WTC11 (cell line): ENCODE measurements around the gene NAT8. TPM values are rescaled to one million over a fixed set of nuclear protein-coding genes. Genes with fewer than 3 reads are reported as not detected.
"Not testable (repeated sequence)": the region's sequence is repeated elsewhere in the genome, so short reads cannot be mapped to it uniquely, and the experiment has no call there.

Experiments used
- ATAC-seq: fragments of 200-7000 bp; cut with Tn5 transposase; 2 replicates; pipeline ENCODE4 v1.10.0; 2021; ENCODE audit warnings: mild to moderate bottlenecking, moderate library complexity
- CTCF ChIA-PET: fragments of 300-600 bp; sonication (Branson Sonifier 250); formaldehyde crosslinking; loops from one replicate; lab custom pipeline; 2021; ENCODE audit warnings: antibody characterized with exemption; lab: Charles Lee
- POLR2A ChIA-PET: fragments of 350-600 bp; sonication (Branson Sonifier 250); formaldehyde crosslinking; loops from one replicate; lab custom pipeline; 2021; ENCODE audit warnings: antibody characterized with exemption; lab: Charles Lee
- DNase-seq: peaks from one replicate; pipeline ENCODE4 v3.0.0; 2021; ENCODE audit warnings: low spot score
- H3K27ac Mint-ChIP-seq: 2 replicates; pipeline ENCODE4 v1.8.0; 2021; ENCODE audit warnings: mixed read lengths
- H3K27me3 Mint-ChIP-seq: 2 replicates; pipeline ENCODE4 v1.8.0; 2021; ENCODE audit warnings: low read depth, mild to moderate bottlenecking, moderate library complexity, mixed read lengths
- H3K36me3 Mint-ChIP-seq: 2 replicates; pipeline ENCODE4 v1.8.0; 2021; ENCODE audit warnings: mixed read lengths
- H3K4me1 Mint-ChIP-seq: 2 replicates; pipeline ENCODE4 v1.8.0; 2022; ENCODE audit warnings: mixed read lengths
- H3K4me3 Mint-ChIP-seq: 2 replicates; pipeline ENCODE4 v1.8.0; 2021; ENCODE audit warnings: mild to moderate bottlenecking, moderate library complexity, mixed read lengths
- H3K9me3 Mint-ChIP-seq: 2 replicates; pipeline ENCODE4 v1.8.0; 2021; ENCODE audit warnings: mixed read lengths
- AFF4 ChIP-seq: sonication (generic); formaldehyde crosslinking; IDR thresholded peaks from 2 replicates; pipeline ENCODE4 v1.8.1; 2023; ENCODE audit warnings: mild to moderate bottlenecking, missing genetic modification reagents, borderline replicate concordance
- ATF1 ChIP-seq: sonication (generic); formaldehyde crosslinking; IDR thresholded peaks from 2 replicates; pipeline ENCODE4 v1.8.1; 2023; ENCODE audit warnings: mild to moderate bottlenecking, moderate library complexity, missing genetic modification reagents
- ATF2 ChIP-seq: sonication (generic); formaldehyde crosslinking; IDR thresholded peaks from 2 replicates; pipeline ENCODE4 v1.8.1; 2022; ENCODE audit warnings: low read depth, missing genetic modification reagents, borderline replicate concordance
- CREM ChIP-seq: sonication (generic); formaldehyde crosslinking; IDR thresholded peaks from 2 replicates; pipeline ENCODE4 v1.8.1; 2022; ENCODE audit warnings: mild to moderate bottlenecking, missing genetic modification reagents, moderate library complexity
- FOXJ3 ChIP-seq: sonication (generic); formaldehyde crosslinking; IDR thresholded peaks from 2 replicates; pipeline ENCODE4 v1.9.0; 2021; ENCODE audit warnings: missing genetic modification reagents, mild to moderate bottlenecking, borderline replicate concordance
- FOXP1 ChIP-seq: sonication (generic); formaldehyde crosslinking; IDR thresholded peaks from 2 replicates; pipeline ENCODE4 v1.8.0; 2022; ENCODE audit warnings: missing genetic modification reagents, mild to moderate bottlenecking, moderate library complexity, borderline replicate concordance
- GTF2I ChIP-seq: fragments of 250-450 bp; sonication (Bioruptor Pico); conservative IDR thresholded peaks from 2 replicates; pipeline ENCODE4 v1.4.0; 2021; ENCODE audit warnings: mild to moderate bottlenecking
- MAX ChIP-seq: sonication (generic); formaldehyde crosslinking; IDR thresholded peaks from 2 replicates; pipeline ENCODE4 v1.8.0; 2022; ENCODE audit warnings: mild to moderate bottlenecking, missing genetic modification reagents
- MLX ChIP-seq: sonication (generic); formaldehyde crosslinking; IDR thresholded peaks from 2 replicates; pipeline ENCODE4 v1.8.1; 2023; ENCODE audit warnings: mild to moderate bottlenecking, missing genetic modification reagents, moderate library complexity
- NFATC4 ChIP-seq: fragments of 250-450 bp; sonication (Bioruptor Pico); IDR thresholded peaks from 2 replicates; pipeline ENCODE4 v1.9.0; 2021; ENCODE audit warnings: mild to moderate bottlenecking
- NFYB ChIP-seq: sonication (generic); formaldehyde crosslinking; conservative IDR thresholded peaks from 2 replicates; pipeline ENCODE4 v1.8.0; 2022; ENCODE audit warnings: low read depth, missing genetic modification reagents
- PREB ChIP-seq: sonication (generic); formaldehyde crosslinking; IDR thresholded peaks from 2 replicates; pipeline ENCODE4 v1.8.1; 2022; ENCODE audit warnings: mild to moderate bottlenecking, missing genetic modification reagents, moderate library complexity, borderline replicate concordance
- RORB ChIP-seq: fragments of 250-450 bp; sonication (Bioruptor Pico); IDR thresholded peaks from 2 replicates; pipeline ENCODE4 v1.9.0; 2021; ENCODE audit warnings: mild to moderate bottlenecking
- SOX15 ChIP-seq: fragments of 250-450 bp; sonication (Bioruptor Pico); IDR thresholded peaks from 2 replicates; pipeline ENCODE4 v1.9.0; 2021; ENCODE audit warnings: mild to moderate bottlenecking
- SP1 ChIP-seq: sonication (generic); formaldehyde crosslinking; conservative IDR thresholded peaks from 2 replicates; pipeline ENCODE4 v1.8.1; 2022; ENCODE audit warnings: missing genetic modification reagents
- ZNF512 ChIP-seq: sonication (generic); formaldehyde crosslinking; IDR thresholded peaks from 2 replicates; pipeline ENCODE4 v1.8.1; 2022; ENCODE audit warnings: missing genetic modification reagents, borderline replicate concordance
- ZSCAN18 ChIP-seq: fragments of 250-450 bp; sonication (Bioruptor Pico); IDR thresholded peaks from 2 replicates; pipeline ENCODE4 v2.1.2; 2022; ENCODE audit warnings: mild to moderate bottlenecking, moderate library complexity
- total RNA-seq: library from RNA; stranded (reverse); gene quantifications from 3 replicates; pipeline ENCODE4 v1.2.3, GENCODE V29; 2021

The NAT8 gene
- total RNA-seq, 1 experiment from 2014 or later = not detected

- CTCF ChIA-PET, H3K4me3 Mint-ChIP-seq, DNase-seq, H3K27ac Mint-ChIP-seq, ATAC-seq, POLR2A ChIA-PET, H3K4me1 Mint-ChIP-seq, H3K36me3 Mint-ChIP-seq: not testable (repeated sequence)
- Mint-ChIP-seq H3K9me3 (peaks cover 20% of the 10 kb centered on the region), H3K27me3 (peaks cover 67% of the 10 kb centered on the region)
Measured at GRCh38 chr2:73667239-73667638, 25.0 kb upstream of the NAT8 start.

GRCh38 chr2:73654175-73654574 is 12.0 kb upstream of the NAT8 start:
- Mint-ChIP-seq H3K4me3 (no peak overlapping the region), H3K36me3 (no peaks in the 10 kb centered on the region), H3K4me1 (no peaks in the 10 kb centered on the region), H3K27ac (no peak overlapping the region), H3K27me3 (peaks cover 34% of the 10 kb centered on the region), H3K9me3 (peaks cover 3% of the 10 kb centered on the region; the same call in 1 of the 2 replicates)
- no peak for DNase-seq
- POLR2A ChIA-PET = no interaction called here
- TF ChIP-seq ZSCAN18 (CRISPR knock-in tag) (no peak), NFATC4 (CRISPR knock-in tag) (no peak), PREB (CRISPR knock-in tag) (no peak), RORB (CRISPR knock-in tag) (no peak), ZNF512 (no peak), ATF2 (CRISPR knock-in tag) (no peak), FOXP1 (CRISPR knock-in tag) (no peak), FOXJ3 (no peak), MLX (CRISPR knock-in tag) (no peak), ATF1 (no peak), SOX15 (CRISPR knock-in tag) (no peak), GTF2I (CRISPR knock-in tag) (no peak), SP1 (CRISPR knock-in tag) (no peak), NFYB (no peak), CREM (CRISPR knock-in tag) (no peak), MAX (no peak), AFF4 (CRISPR knock-in tag) (no peak)
- ATAC-seq = no peak
- CTCF ChIA-PET = no interaction called here
